ENCODE measurements around the gene MGRN1.

Gene MGRN1

GRCh38 chr16:4677390-4677789 is 52.8 kb downstream of the MGRN1 start:
- DNase-seq = no peak

- no peak for DNase-seq
These were observed 53.4 kb downstream of the MGRN1 start for GRCh38 chr16:4677994-4678393.

- no peak for DNase-seq
These were observed 54.0 kb downstream of the MGRN1 start for GRCh38 chr16:4678596-4678995.

- no peak for DNase-seq
These were observed 54.7 kb downstream of the MGRN1 start for GRCh38 chr16:4679156-4679849.

GRCh38 chr16:4679850-4680636 is 55.4 kb downstream of the MGRN1 start:
- no peak for DNase-seq

GRCh38 chr16:4680673-4681470 is 56.2 kb downstream of the MGRN1 start:
- DNase-seq = no peak

- DNase-seq = no peak
These were observed 57.0 kb downstream of the MGRN1 start for GRCh38 chr16:4681471-4682083.

- DNase-seq = no peak
These were observed 57.5 kb downstream of the MGRN1 start for GRCh38 chr16:4682084-4682591.

GRCh38 chr16:4682616-4683254 is 58.1 kb downstream of the MGRN1 start:
- DNase-seq = no peak

- DNase-seq = no peak
These were observed 58.8 kb downstream of the MGRN1 start for GRCh38 chr16:4683255-4684057.

GRCh38 chr16:4684058-4684715 is 59.6 kb downstream of the MGRN1 start:
- DNase-seq = no peak

- no peak for DNase-seq
These were observed 60.1 kb downstream of the MGRN1 start for GRCh38 chr16:4684763-4685162.

GRCh38 chr16:4685292-4685691 is 60.7 kb downstream of the MGRN1 start:
- DNase-seq = no peak

GRCh38 chr16:4685776-4686496 is 61.3 kb downstream of the MGRN1 start:
- no peak for DNase-seq

GRCh38 chr16:4686497-4687210 is 62.0 kb downstream of the MGRN1 start:
- no peak for DNase-seq

GRCh38 chr16:4687416-4687815 is 62.8 kb downstream of the MGRN1 start:
- no peak for DNase-seq

- DNase-seq = no peak
These were observed 63.5 kb downstream of the MGRN1 start for GRCh38 chr16:4687946-4688673.

- DNase-seq = no peak
These were observed 64.0 kb downstream of the MGRN1 start for GRCh38 chr16:4688674-4689045.

- DNase-seq = no peak
These were observed 64.6 kb downstream of the MGRN1 start for GRCh38 chr16:4689091-4689671.

All from NCI-H510A treated with DMSO at 0.1 percent for 48 hours (cell line).